HL-60 (cell line): ENCODE data around the gene NUDT8.

Experiments
- GABPA ChIP-seq: IDR thresholded peaks from 2 replicates; pipeline ENCODE4 v1.6.1; 2012; ENCODE audit warnings: low read depth
- POLR2AphosphoS5 ChIP-seq: IDR thresholded peaks from 2 replicates; pipeline ENCODE4 v1.6.1; 2012; ENCODE audit warnings: low read depth
- SPI1 ChIP-seq: IDR thresholded peaks from 2 replicates; pipeline ENCODE4 v1.6.1; 2012; ENCODE audit warnings: low read depth, mild to moderate bottlenecking, borderline replicate concordance
- TF ChIP-seq, protein P1 (sequence below): IDR thresholded peaks from one replicate; pipeline ENCODE4 v1.5.1; 2011; ENCODE audit warnings: low read length, control low read depth, inconsistent platforms; ENCODE audit not compliant: insufficient read depth
- TF ChIP-seq, protein P2 (sequence below): IDR thresholded peaks from 2 replicates; pipeline ENCODE4 v1.6.1; 2012; ENCODE audit warnings: low read depth; ENCODE audit not compliant: insufficient replicate concordance

- TF ChIP-seq, protein P1, sequence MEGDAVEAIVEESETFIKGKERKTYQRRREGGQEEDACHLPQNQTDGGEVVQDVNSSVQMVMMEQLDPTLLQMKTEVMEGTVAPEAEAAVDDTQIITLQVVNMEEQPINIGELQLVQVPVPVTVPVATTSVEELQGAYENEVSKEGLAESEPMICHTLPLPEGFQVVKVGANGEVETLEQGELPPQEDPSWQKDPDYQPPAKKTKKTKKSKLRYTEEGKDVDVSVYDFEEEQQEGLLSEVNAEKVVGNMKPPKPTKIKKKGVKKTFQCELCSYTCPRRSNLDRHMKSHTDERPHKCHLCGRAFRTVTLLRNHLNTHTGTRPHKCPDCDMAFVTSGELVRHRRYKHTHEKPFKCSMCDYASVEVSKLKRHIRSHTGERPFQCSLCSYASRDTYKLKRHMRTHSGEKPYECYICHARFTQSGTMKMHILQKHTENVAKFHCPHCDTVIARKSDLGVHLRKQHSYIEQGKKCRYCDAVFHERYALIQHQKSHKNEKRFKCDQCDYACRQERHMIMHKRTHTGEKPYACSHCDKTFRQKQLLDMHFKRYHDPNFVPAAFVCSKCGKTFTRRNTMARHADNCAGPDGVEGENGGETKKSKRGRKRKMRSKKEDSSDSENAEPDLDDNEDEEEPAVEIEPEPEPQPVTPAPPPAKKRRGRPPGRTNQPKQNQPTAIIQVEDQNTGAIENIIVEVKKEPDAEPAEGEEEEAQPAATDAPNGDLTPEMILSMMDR: no peak
- TF ChIP-seq, protein P2, sequence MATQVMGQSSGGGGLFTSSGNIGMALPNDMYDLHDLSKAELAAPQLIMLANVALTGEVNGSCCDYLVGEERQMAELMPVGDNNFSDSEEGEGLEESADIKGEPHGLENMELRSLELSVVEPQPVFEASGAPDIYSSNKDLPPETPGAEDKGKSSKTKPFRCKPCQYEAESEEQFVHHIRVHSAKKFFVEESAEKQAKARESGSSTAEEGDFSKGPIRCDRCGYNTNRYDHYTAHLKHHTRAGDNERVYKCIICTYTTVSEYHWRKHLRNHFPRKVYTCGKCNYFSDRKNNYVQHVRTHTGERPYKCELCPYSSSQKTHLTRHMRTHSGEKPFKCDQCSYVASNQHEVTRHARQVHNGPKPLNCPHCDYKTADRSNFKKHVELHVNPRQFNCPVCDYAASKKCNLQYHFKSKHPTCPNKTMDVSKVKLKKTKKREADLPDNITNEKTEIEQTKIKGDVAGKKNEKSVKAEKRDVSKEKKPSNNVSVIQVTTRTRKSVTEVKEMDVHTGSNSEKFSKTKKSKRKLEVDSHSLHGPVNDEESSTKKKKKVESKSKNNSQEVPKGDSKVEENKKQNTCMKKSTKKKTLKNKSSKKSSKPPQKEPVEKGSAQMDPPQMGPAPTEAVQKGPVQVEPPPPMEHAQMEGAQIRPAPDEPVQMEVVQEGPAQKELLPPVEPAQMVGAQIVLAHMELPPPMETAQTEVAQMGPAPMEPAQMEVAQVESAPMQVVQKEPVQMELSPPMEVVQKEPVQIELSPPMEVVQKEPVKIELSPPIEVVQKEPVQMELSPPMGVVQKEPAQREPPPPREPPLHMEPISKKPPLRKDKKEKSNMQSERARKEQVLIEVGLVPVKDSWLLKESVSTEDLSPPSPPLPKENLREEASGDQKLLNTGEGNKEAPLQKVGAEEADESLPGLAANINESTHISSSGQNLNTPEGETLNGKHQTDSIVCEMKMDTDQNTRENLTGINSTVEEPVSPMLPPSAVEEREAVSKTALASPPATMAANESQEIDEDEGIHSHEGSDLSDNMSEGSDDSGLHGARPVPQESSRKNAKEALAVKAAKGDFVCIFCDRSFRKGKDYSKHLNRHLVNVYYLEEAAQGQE: no peak
- no peak for TF ChIP-seq GABPA
- no peak for TF ChIP-seq POLR2AphosphoS5
- no peak for TF ChIP-seq SPI1
Observed at GRCh38 chr11:67673358-67673757, 43.6 kb upstream of the NUDT8 start.
